Measurements from ENCODE around the gene SNUPN. TPM values are rescaled to one million over a fixed set of nuclear protein-coding genes. Genes with fewer than 3 reads are reported as not detected.

Gene SNUPN
- total and polyA plus RNA-seq, 10 of the 15 experiments (the other 5 are each of a cell fraction or from before 2014, with no cell fraction given), result 19.0 to 50.3 (median 32.5) TPM

GRCh38 chr15:75674366-75674765, 48.8 kb upstream of the SNUPN start (continued):
- TF ChIP-seq ZBTB40 (IDR thresholded peaks at IDR 0.05; ENCODE audit: borderline replicate concordance) (no peak), ASH2L (IDR thresholded peaks at IDR 0.05; ENCODE audit: borderline replicate concordance, low read depth) (no peak), ZSCAN29 (IDR thresholded peaks at IDR 0.05) (no peak), RUNX3 (IDR thresholded peaks at IDR 0.05; ENCODE audit: low read length) (no peak), SRF (IDR thresholded peaks at IDR 0.05; ENCODE audit: low read depth in 2 of 2, low read length in 2 of 2) (no peak)

GRCh38 chr15:75673426-75674235, 48.1 kb upstream of the SNUPN start:
- no peaks in the 10 kb centered on the region for H3K36me3 ChIP-seq (ENCODE audit: control insufficient read depth in 2 of 2, insufficient read depth in 2 of 2, low read length in 1 of 2)
- CTCF ChIA-PET, result interaction anchor here (0.6 to 1.2 kb wide), 2 partner anchors 11 to 13 kb away, joined by 3 read pairs; no protein-coding TSS in a partner anchor
- FAIRE-seq (no peak), ATAC-seq (no peak), DNase-seq (ENCODE audit: low read depth, low spot score) (no peak)
- H3K9ac ChIP-seq (ENCODE audit: control insufficient read depth, insufficient read depth, low read length), result no peak overlapping the region
- H4K20me1 ChIP-seq (ENCODE audit: control insufficient read depth, insufficient read depth), result no peaks in the 10 kb centered on the region
- POLR2A ChIA-PET, result no interaction called here
- 34% methylated on average over 9 of the region's 10 CpGs for WGBS (ENCODE audit: insufficient coverage, insufficient replicate concordance, low lambda C conversion rate, missing lambda C conversion rate)
- no peaks in the 10 kb centered on the region for H3K79me2 ChIP-seq (ENCODE audit: control insufficient read depth, insufficient read depth, low read length)
- in situ Hi-C loops (cut with MboI), result loop anchor here (25.0 kb wide), 1 partner anchor 661 kb away; the partner anchor contains the start of gene PPCDC
- intact Hi-C loops (cut with micrococcal nuclease; ENCODE audit: unreplicated experiment), result no loop called here
- no peaks in the 10 kb centered on the region for H3K4me1 ChIP-seq (ENCODE audit: control insufficient read depth, insufficient read depth, low read length)
- H3K27ac ChIP-seq (ENCODE audit: control insufficient read depth, insufficient read depth), result no peak overlapping the region
- TF ChIP-seq MEF2B (IDR thresholded peaks at IDR 0.05; ENCODE audit: partially characterized antibody, poor library complexity, severe bottlenecking), result peak; percentile 63
- no peak for TF ChIP-seq CHD1 (IDR thresholded peaks at IDR 0.05; ENCODE audit: low read depth, low read length)
- BruUV-seq (replicated peaks), result no TSS peak
- peaks cover 0 to 3% of the 10 kb centered on the region in 2 experiments; a peak in 3 of 4 replicates for H3K27me3 ChIP-seq (replicated peaks in 1 of 2; ENCODE audit: control insufficient read depth in 2 of 2, insufficient read depth in 2 of 2, low read length in 1 of 2)
- SMC1A ChIA-PET (ENCODE audit: uncharacterized antibody, unreplicated experiment), result interaction anchor here (1.1 kb wide), 1 partner anchor 13 kb away, joined by 3 read pairs; no protein-coding TSS in a partner anchor
- H3K4me2 ChIP-seq (ENCODE audit: control insufficient read depth, insufficient read depth), result no peak overlapping the region
- no peak overlapping the region for H2AFZ ChIP-seq (ENCODE audit: control insufficient read depth, low read depth, low read length)
- RAD21 ChIA-PET (ENCODE audit: unreplicated experiment), result interaction anchor here (1.8 kb wide), 1 partner anchor 306 kb away, joined by 4 read pairs; no protein-coding TSS in a partner anchor
- H3K9me3 ChIP-seq (replicated peaks; ENCODE audit: control insufficient read depth, insufficient read depth, low read length), result no peaks in the 10 kb centered on the region
- H3K4me3 ChIP-seq, result no peak overlapping the region
